Kasumi-1 (cell line): ENCODE results near the gene AMPH.
A peak's percentile ranks its signal among the peaks of the same experiment; 100 is the strongest.

Source experiments
- DNase-seq, 2 experiments: peaks; one replicate each; lab custom pipeline; 2025; lab: John Stamatoyannopoulos, UW

Gene AMPH

GRCh38 chr7:38462819-38463218 lies 168.4 kb downstream of the AMPH start:
- no peak for DNase-seq

- DNase-seq: no peak
Observed at GRCh38 chr7:38461887-38462286, 169.3 kb downstream of the AMPH start.

- DNase-seq: no peak
Observed at GRCh38 chr7:38453826-38454225, 177.3 kb downstream of the AMPH start.

- no peak for DNase-seq
Observed at GRCh38 chr7:38453168-38453567, 178.0 kb downstream of the AMPH start.

GRCh38 chr7:38452681-38453108 lies 178.5 kb downstream of the AMPH start:
- no peak for DNase-seq

GRCh38 chr7:38451840-38452239 lies 179.3 kb downstream of the AMPH start:
- peak; percentile 51 to 70 for DNase-seq

GRCh38 chr7:38448584-38449234 lies 182.5 kb downstream of the AMPH start:
- DNase-seq: no peak

GRCh38 chr7:38448054-38448453 lies 183.1 kb downstream of the AMPH start:
- no peak for DNase-seq

GRCh38 chr7:38438970-38439369 lies 192.2 kb downstream of the AMPH start:
- no peak for DNase-seq

- DNase-seq: no peak
Observed at GRCh38 chr7:38432671-38433070, 198.5 kb downstream of the AMPH start.

- DNase-seq: no peak
Observed at GRCh38 chr7:38432080-38432479, 199.1 kb downstream of the AMPH start.

GRCh38 chr7:38429057-38429456 lies 202.1 kb downstream of the AMPH start:
- no peak for DNase-seq

GRCh38 chr7:38428041-38428440 lies 203.1 kb downstream of the AMPH start:
- no peak for DNase-seq

- DNase-seq: no peak
Observed at GRCh38 chr7:38427279-38427955, 203.8 kb downstream of the AMPH start.

- no peak for DNase-seq
Observed at GRCh38 chr7:38425509-38425908, 205.7 kb downstream of the AMPH start.

- DNase-seq: peak; percentile 37 to 60
Observed at GRCh38 chr7:38424750-38425463, 206.3 kb downstream of the AMPH start.

GRCh38 chr7:38413784-38414183 lies 217.4 kb downstream of the AMPH start:
- DNase-seq: peak; percentile 78 to 80

- peak; percentile 50 to 69 for DNase-seq
Observed at GRCh38 chr7:38411404-38411803, 219.8 kb downstream of the AMPH start.

GRCh38 chr7:38410056-38410455 lies 221.1 kb downstream of the AMPH start:
- no peak for DNase-seq

GRCh38 chr7:38409531-38409930 lies 221.6 kb downstream of the AMPH start:
- DNase-seq: no peak

- peak; percentile 55 to 66 for DNase-seq
Observed at GRCh38 chr7:38398725-38399321, 232.3 kb downstream of the AMPH start.

GRCh38 chr7:38396852-38397251 lies 234.3 kb downstream of the AMPH start:
- DNase-seq: no peak
